GM18498 (cell line): ENCODE data around the gene PRDM13.
A peak's percentile ranks its signal among the peaks of the same experiment; 100 is the strongest.
"Not testable (repeated sequence)": the region's sequence is repeated elsewhere in the genome, so short reads cannot be mapped to it uniquely, and the experiment has no call there.

Source experiments
- ATAC-seq: cut with Tn5 transposase; IDR thresholded peaks from one replicate; pipeline ENCODE4 v1.9.1; 2021; ENCODE audit warnings: mild to moderate bottlenecking, moderate library complexity; ENCODE audit not compliant: unreplicated experiment

PRDM13 gene

DNA sequence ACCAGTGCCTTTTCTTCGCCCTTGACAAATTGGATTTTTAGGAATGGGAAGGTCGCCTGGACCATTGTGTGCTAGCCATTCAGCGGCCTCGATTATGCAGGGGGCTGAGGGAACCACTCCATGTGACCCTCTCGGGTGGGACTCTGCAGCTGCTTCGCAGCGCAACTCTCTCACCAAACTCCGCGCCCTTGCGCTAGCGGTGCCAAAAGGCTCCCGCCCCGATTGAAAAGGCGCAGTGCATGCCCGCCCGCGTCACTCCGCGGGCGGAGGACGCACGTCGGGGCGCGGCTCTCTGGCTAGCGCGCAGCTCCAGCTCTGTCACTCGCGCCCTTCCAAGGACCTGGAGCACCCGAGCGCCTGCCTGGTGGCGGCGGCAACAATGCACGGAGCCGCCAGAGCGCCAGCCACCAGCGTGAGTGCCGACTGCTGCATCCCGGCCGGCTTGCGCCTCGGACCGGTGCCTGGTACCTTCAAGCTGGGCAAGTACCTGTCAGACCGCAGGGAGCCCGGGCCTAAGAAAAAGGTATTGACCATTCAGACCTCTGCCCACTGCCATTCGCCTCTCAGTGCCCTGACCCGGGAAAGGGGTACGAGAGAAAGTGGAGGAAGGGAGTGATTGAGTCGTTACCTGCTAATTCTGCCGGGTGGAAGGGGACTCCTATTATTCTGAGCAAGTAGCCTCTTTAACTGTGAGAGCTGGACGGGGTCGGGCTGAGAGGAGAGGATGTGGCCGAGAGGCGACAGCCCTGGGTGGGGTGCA, at the start of gene PRDM13:
TSS of gene PRDM13 (plus strand) at position 178 of the 760 bp plus-strand sequence. CDS start at position 380, 202 bp downstream.
- ATAC-seq: no peak

DNA sequence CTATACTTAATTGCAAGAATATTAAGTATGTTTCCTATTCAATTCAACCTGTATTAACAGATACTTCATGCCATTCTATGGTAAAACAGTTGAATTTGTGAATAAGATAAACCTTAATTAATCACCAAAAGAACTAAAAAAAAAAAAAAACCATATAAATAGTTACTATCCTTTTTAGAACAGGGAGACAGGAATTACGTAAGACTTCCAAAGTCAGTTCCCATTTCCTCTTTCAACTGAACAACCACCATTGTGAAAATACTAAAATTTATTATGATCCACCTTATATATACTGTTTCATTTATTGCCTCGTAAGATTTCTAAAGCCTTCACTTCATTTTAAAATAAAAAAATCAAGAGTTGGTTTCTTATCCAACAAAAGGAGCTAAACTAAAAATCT, 47.6 kb upstream of the PRDM13 start:
- ATAC-seq: no peak

DNA sequence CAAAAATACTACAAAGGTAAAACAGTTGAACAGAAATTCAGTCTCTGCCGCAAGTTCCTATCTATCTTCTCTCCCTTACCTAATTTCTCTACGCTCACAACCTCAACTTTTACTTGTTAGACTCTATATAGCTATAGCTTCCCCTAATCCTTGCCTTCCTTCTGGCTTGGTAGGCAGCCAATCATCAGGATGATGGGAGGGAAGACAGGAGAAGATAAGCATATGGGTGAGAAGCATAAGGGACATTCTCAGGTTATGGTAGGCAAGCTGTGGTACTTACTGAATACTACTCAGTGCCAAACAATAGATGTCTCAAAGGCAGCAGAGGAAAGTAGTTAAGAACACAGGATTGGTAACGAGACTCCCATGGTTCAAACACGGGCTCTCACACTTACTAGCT, 46.0 kb upstream of the PRDM13 start:
- ATAC-seq: no peak

DNA sequence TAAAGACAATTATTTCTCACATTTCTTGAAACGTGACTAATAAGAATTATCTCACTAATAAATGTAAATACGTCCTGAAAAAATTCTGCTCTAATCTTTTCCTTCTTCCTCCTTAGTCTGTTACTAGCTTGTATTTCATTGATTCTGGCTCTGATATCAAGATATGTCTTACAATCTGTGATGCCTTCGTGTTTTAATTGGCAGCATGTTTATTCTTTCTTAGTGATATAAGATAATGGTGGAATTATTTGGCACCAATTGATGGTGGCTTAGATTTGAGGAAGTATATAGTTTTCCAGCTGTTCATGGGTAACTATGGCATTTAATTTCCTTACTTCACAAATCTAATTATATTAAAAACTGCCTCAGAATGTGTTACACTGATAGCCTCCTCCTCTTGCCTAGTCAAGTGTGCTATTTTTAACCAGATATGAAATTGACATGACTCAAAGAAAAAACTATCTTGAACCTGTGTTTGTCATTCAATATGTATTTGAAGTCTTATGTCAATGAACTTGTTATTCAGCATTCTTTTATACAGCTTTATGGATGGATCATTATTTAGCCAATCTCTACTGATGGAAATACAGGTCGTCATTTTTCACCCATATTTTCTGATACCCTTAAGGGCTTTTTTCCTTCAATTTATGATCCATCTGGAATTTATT, 43.4 kb upstream of the PRDM13 start:
- ATAC-seq: no peak

DNA sequence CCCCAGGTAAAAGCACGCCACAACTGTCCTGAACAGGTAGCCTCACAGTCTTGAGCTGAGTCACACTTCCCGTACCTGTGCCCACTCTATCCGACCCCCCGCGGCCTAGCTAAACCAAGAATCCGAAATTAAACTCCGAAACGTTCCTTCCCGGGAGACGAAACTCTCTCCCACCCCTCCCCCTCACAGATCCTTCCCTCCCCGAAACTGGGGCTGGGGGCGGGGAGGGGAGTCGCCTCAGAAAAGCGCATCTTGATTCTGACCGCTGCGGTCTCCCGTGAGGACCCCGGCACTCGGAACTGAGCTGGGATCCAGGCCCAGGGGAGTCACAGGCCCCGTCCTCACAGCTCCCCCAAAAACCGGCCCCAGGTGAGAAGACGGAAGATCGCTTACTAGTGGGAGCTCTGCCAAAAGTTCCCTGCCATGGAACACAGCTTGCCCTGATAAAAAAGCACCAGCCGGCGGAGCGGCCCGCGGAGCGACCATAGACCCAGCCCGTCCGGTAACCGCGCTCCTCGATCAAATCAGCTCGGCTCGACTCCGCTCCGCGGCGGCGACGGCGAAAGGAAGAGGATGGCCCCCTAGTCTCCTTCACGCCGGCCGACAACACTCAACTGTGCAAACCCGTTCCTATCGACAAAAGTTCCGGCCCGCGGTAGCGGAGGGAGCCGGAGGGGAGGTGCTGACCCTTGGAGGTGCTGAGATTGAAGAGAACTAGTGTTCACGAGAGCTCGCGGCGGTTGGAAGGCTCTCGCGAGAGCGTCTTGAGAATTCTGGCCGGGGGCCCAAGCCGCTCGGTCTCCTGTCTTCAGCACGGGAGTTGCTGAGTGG, 38.3 kb upstream of the PRDM13 start, which contains the start of gene CCNC:
TSS of gene CCNC (minus strand) at position 558 of the 831 bp plus-strand sequence. CDS start at position 425, 133 bp downstream.
- ATAC-seq: peak; percentile 97

DNA sequence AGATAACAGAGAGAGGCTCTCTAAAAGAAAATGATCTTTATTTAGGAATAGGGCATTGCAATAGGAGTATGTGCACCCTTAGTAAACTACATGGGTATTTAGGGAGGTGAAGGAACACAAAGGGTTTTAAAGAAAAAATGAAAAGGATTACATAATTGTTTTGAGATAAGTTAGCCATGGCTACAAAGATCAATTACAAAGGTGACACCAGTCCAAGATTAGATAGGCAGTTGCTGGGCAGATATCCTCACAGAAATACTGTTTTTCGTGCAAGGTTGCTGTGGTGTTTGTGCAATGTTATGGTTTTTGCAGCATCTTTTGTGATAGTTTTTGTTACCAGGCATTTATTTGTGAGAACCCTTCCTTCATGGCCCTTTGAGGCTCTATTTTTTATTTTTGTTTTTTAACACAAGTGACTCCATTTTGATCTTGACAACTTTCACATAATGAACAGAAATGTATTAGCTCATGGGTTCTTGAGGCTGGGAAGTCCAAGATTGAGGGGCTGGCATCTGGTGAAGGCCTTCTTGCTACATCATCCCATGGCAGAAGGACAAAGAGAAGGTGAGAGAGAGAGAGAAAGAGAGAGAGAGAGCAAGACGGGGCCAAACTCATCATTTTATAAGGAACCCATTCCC, 32.5 kb upstream of the PRDM13 start:
- no peak for ATAC-seq

DNA sequence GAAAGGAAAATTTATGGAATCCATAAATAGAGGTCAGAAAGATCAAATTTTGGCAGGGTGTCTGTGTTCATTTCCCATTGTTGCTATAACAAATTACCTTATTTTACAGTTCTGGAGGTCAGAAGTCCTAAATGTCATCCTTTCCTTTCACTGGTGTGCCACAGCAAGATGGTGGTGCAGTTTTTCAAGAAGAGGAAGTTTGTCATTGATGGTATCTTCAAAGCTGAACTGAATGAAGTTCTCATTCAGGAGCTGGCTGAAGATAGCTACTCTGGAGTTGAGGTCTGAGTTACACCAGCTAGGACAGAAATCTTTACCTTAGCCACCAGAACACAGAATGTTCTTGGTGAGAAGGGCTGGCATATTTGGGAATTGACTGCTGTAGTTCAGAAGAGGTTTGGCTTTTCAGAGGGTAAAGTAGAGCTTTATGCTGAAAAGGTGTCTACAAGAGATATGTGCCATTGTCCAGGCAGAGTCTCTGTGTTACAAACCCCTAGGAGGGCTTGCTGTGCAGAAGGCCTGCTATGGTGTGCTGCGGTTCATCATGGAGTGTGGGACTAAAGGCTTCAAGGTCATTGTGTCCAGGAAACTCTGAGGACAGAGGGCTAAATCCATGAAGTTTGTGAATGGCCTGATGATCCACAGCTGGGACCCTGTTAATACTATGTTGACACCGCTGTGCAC, 30.9 kb upstream of the PRDM13 start:
- ATAC-seq: no peak

DNA sequence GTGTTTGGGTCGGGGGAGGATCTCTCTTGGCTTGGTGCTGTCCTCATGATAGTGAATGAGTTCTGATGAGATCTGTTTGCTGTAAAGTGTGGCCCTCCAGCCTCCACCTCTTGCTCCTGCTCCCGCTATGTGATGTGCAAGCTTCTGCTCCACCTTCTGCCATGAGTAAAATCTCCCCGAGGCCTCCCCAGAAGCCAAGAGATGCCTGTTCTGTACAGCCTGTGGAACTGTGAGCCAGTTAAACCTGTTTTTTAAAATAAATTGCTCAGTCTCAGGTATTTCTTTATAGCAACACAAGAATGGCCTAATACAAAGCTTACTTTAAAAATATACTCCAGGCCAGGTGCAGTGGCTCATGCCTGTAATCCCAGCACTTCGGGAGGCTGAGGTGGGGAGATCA, 26.9 kb upstream of the PRDM13 start:
- no peak for ATAC-seq

DNA sequence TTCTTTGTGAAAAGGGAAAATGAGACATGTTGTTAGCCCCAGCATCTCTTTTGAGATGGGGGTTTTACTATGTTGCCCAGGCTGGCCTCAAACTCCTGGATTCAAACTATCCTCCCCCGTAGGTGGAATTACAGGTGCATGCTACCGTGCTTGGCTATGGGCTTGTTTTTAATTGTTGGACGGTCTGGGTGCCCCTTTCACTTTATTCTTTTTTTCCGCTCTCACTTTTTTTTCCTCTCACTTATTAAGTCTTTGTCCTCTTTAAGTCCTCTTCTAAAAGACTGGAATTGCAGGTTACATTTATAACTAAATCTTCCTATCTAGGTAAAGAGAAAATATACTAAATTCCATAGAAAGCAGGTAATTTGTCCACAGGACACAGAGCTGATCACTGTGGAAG, 18.8 kb upstream of the PRDM13 start:
- ATAC-seq: no peak

DNA sequence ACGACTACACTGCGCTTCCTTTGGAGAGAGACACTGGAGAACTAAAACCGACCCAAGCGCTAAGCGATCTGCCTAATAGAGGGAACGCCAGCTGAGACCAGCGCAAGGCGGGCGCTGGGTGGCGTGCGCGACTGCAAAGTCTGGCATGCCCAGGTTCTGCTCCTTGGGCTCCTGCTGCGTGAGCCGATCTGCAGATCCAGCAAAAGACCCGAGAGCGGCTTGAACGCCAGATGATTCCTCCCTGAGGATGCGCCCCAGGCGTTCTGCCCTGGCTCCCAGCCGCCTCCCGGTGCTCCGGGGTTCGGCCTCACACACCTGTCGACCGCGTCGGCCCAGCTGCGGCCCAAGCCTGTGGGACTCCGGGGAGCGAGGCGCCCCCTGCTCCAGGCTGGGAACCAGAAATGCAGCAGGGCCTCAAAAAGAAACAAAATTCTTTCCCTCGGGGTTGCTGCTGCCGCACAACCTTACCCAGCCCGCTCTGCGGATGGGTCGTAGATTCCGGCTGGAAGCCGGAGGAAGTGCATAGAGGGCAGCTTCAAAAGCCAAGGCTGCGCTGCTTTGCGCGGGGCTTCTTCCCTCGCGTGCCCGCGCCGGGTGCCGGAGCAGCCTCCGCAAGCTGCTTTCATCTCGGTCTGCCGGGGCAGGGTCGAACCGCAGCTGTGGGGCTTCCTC, 17.9 kb upstream of the PRDM13 start:
- peak; percentile 97 for ATAC-seq

DNA sequence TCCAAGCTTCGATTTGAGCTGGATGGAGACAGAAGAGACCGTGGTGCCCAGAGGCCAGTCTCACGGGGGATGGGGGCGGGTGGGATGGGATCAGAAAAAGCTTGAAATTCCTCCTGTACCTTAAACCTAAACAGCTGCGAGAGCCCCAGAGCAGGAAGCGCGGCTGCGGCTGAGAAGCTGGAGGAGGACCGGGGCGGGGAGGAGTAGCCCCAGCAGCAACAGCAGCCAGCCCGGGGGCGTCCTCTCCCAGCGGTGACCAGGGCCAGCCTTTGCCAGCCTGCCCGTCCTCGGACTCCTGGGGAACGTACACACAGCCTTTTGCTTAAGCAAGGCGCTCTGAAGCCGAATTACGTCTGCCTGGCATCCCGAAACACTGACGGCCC, 17.4 kb upstream of the PRDM13 start:
- ATAC-seq: peak; percentile 10

DNA sequence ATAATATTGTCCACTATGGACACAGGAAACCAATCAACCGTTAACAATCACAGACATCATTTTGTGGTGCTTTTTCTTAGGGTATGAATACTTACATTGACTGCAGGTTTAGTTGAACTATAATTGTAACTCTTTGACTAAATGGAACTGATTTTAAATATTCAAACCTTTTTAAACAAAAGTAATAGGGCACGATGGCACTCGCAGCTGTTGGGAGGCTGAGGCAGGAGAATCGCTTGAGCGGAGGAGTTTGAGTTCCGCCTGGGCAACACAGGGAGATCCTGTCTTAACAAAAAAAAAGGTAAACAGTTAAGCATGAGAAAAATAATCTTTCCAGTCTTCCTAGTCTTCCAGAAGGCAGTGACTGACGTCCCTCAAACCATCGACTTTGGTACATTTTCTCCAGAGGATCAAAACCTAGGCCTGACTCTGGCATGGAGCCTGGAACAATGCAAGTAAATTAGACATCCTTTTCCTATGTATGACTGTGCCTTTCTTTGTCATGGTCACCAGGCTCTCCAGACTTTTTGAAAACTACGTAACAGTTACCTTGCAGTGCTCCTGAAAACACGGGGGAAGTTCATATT, 16.6 kb upstream of the PRDM13 start:
- ATAC-seq: no peak

DNA sequence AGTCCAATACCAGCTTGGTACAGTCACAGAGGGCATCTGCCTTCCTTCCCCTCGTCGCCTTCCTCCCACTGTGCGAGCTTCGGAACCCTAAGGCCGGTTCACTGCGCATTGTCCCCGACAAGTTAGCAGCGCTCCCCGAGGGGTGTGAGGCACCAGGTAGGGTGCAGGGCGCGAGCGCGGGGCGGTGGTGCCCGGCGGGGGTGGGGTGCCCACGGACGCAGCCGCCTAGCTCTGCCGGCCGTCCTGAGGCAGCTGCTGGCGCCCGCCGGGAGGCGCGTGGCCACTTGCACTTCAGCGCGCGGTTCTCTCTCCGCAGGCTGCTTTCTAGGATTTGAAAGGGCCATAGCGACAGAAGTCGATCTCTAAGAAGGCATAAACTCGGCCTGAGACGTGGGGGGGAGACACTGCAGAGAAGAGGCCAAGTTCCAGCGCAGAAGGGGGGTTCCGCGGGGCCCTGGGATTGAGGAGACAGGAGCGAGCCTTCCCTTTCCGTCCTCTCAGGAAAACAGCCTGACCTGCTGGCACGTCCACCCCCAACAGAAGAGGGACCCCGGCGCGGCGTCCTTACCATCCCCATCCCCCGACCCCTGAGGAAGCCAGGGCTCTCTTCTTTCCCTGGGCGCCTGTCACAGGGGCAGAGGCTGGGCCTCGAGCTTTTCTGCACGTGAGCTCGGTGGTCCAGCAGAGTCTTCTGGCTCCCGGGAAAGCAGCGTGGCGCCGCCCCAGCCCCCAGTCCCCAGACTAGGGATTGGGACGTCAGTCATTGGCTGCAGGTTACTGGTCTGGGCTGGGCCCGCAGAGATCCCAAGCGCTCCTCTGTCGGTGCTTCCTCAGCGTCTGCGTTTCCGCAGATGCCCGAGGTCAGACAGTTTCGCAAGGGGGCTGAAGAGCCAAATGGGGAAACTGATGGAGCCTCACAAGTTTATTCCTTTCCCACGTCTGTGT, 15.6 kb upstream of the PRDM13 start:
- ATAC-seq: no peak

DNA sequence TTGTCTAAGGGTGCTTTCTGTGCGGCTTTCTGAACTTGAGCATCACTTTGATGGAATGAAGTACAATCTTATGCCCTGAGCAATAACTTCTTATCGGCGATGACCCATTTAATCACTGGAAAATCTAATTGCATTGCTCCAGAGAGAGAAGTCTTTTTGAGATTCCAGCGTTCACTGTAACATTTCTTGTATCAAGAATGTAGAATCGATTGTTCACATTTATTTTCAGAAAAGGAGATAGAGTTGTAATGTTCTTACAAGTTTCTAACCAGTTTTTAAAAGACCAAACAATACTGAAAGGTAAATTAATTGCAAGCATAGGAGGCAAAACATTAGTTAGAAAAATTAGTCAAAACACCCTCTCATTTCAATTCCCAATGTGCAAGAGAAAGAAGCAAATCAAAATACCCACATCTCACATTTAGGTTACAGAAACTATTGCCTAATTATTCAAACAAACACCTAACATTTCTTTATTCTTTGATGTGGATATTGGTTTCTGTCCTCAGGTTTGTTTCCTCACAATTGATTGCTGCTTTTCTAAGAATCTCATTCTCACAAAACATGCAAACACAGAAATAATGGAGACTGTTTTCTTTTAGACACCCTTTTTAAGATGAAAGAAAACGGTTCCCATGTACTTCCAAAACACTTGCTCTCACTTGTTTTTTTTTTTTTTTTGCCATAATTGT, 14.8 kb upstream of the PRDM13 start:
- no peak for ATAC-seq

DNA sequence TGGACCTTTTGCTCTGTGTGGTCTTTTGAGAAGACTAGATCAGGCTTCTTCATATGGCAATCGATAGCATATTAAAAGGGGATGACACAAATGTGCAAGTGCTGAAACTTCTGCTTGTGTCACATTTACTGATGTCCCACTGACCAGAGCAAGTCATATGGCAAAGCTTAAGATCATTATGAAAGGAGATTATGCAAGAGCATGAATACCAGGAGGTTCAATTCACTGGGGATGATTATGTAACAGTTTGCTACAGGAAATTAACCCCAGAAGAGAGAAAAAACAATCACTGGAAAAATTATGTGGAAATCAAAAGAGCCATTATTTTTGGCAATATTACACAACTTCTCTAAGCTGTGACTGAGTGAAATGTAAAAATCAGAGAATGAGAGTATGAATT, 13.7 kb upstream of the PRDM13 start:
- ATAC-seq: no peak

DNA sequence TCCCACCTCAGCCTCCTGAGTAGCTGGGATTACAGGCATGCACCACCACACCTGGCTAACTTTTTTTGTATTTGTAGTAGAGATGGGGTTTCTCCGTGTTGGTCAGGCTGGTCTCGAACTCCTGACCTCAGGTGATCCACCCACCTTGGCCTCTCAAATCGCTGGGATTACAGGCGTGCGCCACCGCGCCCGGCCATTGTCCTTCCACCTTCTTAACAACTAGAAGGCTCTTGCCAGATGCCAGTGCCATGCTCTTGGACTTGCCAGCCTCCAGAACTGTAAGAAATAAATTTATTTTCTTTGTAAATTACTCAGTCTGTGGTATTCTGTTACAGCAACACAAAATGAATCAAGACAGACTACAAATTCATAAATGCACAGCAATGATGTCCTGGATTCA, 11.9 kb upstream of the PRDM13 start:
- not testable (repeated sequence) for ATAC-seq

DNA sequence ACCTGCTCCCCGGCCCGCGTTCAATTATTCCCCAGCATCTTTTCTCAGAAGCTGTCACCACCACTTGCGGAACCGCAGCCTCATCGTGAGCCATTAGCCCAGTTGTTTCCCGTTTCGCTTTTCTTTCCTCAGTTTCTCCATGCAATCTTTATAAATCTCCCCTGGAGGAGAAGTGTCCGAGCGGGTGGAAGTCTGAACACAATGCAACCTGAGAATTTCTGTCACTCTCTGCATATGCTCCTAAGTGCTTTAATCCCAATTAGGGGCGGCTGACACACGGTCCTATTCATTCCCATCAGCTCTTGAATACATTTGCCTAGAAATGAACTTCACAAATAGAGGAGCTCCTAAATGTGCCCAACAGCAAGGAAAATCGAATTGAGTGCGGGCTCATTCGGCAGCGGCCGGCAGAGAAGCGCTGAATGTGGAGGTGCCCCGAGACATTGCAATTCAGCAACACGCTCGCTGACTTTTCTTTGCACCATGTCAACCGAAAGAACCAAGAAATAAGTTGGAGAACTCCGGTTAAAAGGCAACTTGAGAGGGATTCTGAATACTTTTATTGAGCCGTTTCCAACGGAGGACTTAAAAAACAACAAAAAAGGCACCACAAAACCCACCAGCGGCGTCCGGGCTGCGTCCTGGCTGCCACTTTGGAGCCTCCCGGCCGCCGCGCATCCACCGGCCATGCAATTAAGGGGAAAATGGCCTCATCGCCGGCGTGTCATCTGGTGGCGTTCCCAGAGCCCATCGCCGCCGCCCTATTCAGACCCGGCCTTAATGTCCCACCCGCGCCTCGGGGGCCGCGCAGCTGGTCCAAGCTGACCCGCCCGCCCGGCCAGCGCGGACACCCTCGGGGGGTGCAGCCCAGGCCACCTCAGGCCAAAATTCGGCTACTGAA, 3.9 kb upstream of the PRDM13 start:
- ATAC-seq: peak; percentile 23
